GM21526 (cell line): ENCODE results near the gene QRSL1.
"Not testable (repeated sequence)": the region's sequence is repeated elsewhere in the genome, so short reads cannot be mapped to it uniquely, and the experiment has no call there.

Experiments
- ATAC-seq: cut with Tn5 transposase; IDR thresholded peaks from one replicate; pipeline ENCODE4 v1.9.1; 2021; ENCODE audit warnings: moderate library complexity; ENCODE audit not compliant: unreplicated experiment, low FRiP score

The QRSL1 gene

GRCh38 chr6:106671651-106672050, 42.3 kb downstream of the QRSL1 start:
- no peak for ATAC-seq

- ATAC-seq: no peak
These were observed 45.3 kb downstream of the QRSL1 start for GRCh38 chr6:106674541-106675229.

- ATAC-seq: no peak
These were observed 47.9 kb downstream of the QRSL1 start for GRCh38 chr6:106677282-106677681.

- no peak for ATAC-seq
These were observed 54.6 kb downstream of the QRSL1 start for GRCh38 chr6:106684011-106684410.

- no peak for ATAC-seq
These were observed 56.5 kb downstream of the QRSL1 start for GRCh38 chr6:106685833-106686232.

GRCh38 chr6:106688177-106688951, 59.0 kb downstream of the QRSL1 start:
- ATAC-seq: no peak

- ATAC-seq: no peak
These were observed 62.9 kb downstream of the QRSL1 start for GRCh38 chr6:106692112-106692818.

GRCh38 chr6:106692819-106693208, 63.4 kb downstream of the QRSL1 start:
- ATAC-seq: no peak

- ATAC-seq: no peak
These were observed 64.0 kb downstream of the QRSL1 start for GRCh38 chr6:106693418-106693817.

- ATAC-seq: no peak
These were observed 65.0 kb downstream of the QRSL1 start for GRCh38 chr6:106694343-106694742.

GRCh38 chr6:106700581-106700980, 71.2 kb downstream of the QRSL1 start:
- no peak for ATAC-seq

GRCh38 chr6:106701201-106701600, 71.8 kb downstream of the QRSL1 start:
- ATAC-seq: not testable (repeated sequence)

GRCh38 chr6:106702046-106702445, 72.7 kb downstream of the QRSL1 start:
- peak; percentile 52 for ATAC-seq

GRCh38 chr6:106702451-106703110, 73.2 kb downstream of the QRSL1 start:
- ATAC-seq: peak; percentile 98

- ATAC-seq: no peak
These were observed 74.9 kb downstream of the QRSL1 start for GRCh38 chr6:106704327-106704726.

GRCh38 chr6:106705156-106705555, 75.8 kb downstream of the QRSL1 start:
- ATAC-seq: no peak

GRCh38 chr6:106710580-106710979, 81.2 kb downstream of the QRSL1 start:
- no peak for ATAC-seq

GRCh38 chr6:106714281-106714680, 84.9 kb downstream of the QRSL1 start:
- no peak for ATAC-seq

- no peak for ATAC-seq
These were observed 86.5 kb downstream of the QRSL1 start for GRCh38 chr6:106715922-106716321.

GRCh38 chr6:106716966-106717365, 87.6 kb downstream of the QRSL1 start:
- ATAC-seq: no peak
